ENCODE measurements around the gene CCDC73. TPM values are rescaled to one million over a fixed set of nuclear protein-coding genes. Genes with fewer than 3 reads are reported as not detected.
"Not testable (repeated sequence)": the region's sequence is repeated elsewhere in the genome, so short reads cannot be mapped to it uniquely, and the experiment has no call there.

Gene CCDC73
- total RNA-seq, 2 experiments from 2014 or later = not detected

DNA sequence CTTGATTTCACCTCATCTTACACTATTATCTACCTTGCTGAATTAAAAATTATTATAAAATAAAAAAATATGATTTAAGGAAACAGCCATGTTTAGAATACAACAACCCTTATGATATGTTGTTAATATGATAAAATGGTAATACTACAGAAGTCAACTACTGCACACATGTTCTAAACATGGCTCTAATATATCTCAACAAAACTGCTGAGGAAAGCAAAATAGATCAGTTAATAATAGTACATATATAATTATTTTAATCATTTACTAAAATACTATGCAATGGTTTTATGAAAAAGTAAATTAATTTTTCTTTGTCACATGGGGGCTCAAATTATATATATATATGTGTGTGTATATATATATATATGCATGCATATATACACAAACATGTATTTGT, 153.1 kb downstream of the CCDC73 start:
- CTCF ChIA-PET = no interaction called here
- Mint-ChIP-seq H3K36me3 (ENCODE audit: low read depth) (no peaks in the 10 kb centered on the region), H3K4me3 (no peak overlapping the region), H3K9me3 (no peaks in the 10 kb centered on the region), H3K27me3 (peaks cover 14% of the 10 kb centered on the region), H3K27ac (no peak overlapping the region), H3K4me1 (no peaks in the 10 kb centered on the region)
- DNase-seq = no peak
- POLR2A ChIA-PET = no interaction called here

DNA sequence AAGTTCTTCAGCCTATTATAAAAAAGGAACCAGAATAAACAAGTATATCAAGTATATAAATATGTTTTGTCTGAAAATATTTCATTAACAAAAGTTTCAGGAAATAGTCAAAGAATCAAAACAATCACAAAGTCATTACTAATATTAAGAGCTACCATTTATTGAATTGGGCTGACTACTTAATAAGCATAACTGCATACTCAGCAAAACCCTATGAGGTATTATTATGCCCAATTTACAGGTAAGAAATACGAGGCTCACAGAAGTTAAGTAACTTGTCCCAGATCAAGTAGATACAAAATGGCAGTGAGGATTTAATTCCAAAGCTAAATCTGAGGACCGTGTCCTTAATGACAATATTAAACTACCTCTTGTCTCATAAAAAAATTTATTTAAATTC, 158.6 kb downstream of the CCDC73 start:
- no peaks in the 10 kb centered on the region for H3K4me1 Mint-ChIP-seq
- DNase-seq = no peak
- H3K36me3 Mint-ChIP-seq (ENCODE audit: low read depth) = no peaks in the 10 kb centered on the region
- no peak overlapping the region for H3K4me3 Mint-ChIP-seq
- POLR2A ChIA-PET = no interaction called here
- H3K27ac Mint-ChIP-seq = no peak overlapping the region
- CTCF ChIA-PET = no interaction called here
- H3K9me3 Mint-ChIP-seq = no peaks in the 10 kb centered on the region
- H3K27me3 Mint-ChIP-seq = peaks cover 24% of the 10 kb centered on the region

DNA sequence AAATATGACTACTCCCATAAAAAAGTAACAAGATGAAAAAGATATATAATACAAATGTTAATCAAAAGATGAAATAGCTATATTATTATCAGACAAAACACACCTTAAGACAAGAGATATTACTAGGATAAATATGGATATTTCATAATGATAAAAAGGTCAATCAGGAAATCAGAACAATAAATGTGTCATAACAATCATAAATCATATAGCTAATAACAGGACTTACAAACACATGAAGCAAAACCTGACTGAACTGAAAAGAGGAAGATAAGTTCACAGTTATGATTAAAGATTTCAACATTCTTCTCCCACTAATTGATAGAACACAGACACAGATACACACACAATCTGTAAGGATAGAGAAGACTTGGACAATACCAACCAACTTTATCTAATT, 163.6 kb downstream of the CCDC73 start:
- H3K9me3 Mint-ChIP-seq = peaks cover 3% of the 10 kb centered on the region
- H3K36me3 Mint-ChIP-seq (ENCODE audit: low read depth) = no peaks in the 10 kb centered on the region
- POLR2A ChIA-PET = no interaction called here
- no peak overlapping the region for H3K4me3 Mint-ChIP-seq
- CTCF ChIA-PET = no interaction called here
- H3K4me1 Mint-ChIP-seq = no peaks in the 10 kb centered on the region
- no peak overlapping the region for H3K27ac Mint-ChIP-seq
- no peak for DNase-seq
- H3K27me3 Mint-ChIP-seq = peaks cover 16% of the 10 kb centered on the region

DNA sequence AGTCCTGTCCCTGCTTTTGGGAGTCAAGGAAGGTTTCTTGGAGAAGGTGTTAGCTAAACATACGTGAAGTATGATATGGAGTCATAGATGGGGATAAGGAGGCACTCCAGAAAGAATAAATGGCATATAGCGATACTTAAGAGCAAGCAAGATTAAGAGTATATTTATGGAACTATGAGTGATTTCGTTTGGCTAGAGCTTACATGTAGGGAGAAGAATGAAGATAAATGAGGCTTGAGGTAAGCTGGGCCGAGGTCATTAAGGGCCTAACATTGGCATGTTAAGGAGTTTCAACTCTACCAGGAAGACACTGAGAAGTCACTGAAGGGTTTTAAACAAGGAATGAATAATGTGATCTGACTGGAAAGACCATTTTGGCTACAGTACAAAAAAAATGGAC, 177.6 kb downstream of the CCDC73 start:
- no peak overlapping the region for H3K27ac Mint-ChIP-seq
- no peaks in the 10 kb centered on the region for H3K4me1 Mint-ChIP-seq

DNA sequence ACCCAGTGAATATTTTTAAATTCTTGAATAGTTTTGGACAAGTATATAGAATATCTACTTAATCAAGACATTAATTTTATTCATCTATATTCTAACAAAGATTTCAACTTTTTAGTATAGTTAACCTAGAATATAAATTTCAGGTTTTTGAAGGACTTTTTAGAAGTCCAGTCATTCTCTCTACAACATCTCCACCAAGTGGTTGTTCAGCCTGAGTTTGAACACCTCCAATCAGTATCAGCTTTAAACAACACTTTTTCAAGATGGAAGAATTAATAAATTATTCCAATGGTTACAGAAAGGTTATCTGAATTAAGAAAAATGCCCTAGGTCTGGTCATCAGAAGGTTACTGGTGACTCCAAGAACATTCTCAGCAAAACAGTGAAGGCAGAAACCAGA, 179.0 kb downstream of the CCDC73 start:
- ChIA-PET POLR2A (no interaction called here), CTCF (interaction anchor here (0.5 kb wide), 1 partner anchor 9 kb away, joined by 4 read pairs; no protein-coding TSS in a partner anchor)
- Mint-ChIP-seq H3K27ac (no peak overlapping the region), H3K4me1 (no peaks in the 10 kb centered on the region), H3K36me3 (ENCODE audit: low read depth) (no peaks in the 10 kb centered on the region), H3K4me3 (no peak overlapping the region), H3K27me3 (no peaks in the 10 kb centered on the region), H3K9me3 (peaks cover 2% of the 10 kb centered on the region)
- DNase-seq = no peak

More for the DNA sequence above, 177.6 kb downstream of the CCDC73 start:
- H3K4me3 Mint-ChIP-seq = no peak overlapping the region
- H3K36me3 Mint-ChIP-seq (ENCODE audit: low read depth) = no peaks in the 10 kb centered on the region
- DNase-seq = no peak
- ChIA-PET POLR2A (no interaction called here), CTCF (no interaction called here)
- peaks cover 5% of the 10 kb centered on the region for H3K27me3 Mint-ChIP-seq
- H3K9me3 Mint-ChIP-seq = peaks cover 2% of the 10 kb centered on the region

DNA sequence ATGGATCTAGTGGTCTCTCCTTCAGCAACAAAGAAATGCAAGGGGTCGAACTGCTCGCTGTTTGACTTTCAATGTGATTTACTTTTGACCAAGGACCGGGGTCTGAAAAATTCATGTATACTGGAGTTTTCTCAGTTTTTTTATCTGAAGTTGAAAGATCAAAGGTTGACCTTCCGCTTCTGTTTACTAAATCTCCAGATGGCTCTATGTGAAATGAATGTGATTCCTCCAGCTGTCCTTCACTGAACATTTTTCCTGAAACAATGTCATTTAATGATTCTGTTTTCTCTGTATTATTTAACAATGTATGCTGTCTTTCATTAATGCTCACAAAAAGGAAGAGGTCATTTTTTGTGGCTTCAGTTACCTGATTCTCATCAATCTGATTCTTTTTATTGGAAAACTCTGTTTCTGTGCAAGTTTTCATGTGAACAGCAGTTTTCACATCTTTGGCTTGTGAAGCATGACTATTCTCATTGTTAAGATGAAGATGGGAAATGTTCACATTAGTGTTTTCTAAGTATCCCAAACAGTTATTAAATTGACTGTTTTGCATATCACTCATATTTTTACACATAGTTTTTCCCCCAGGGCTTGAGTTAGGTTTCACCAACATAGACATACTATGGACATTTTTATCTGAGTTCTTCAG, 180.8 kb downstream of the CCDC73 start:
- Mint-ChIP-seq H3K4me3 (no peak overlapping the region), H3K27me3 (no peaks in the 10 kb centered on the region), H3K27ac (no peak overlapping the region), H3K4me1 (no peaks in the 10 kb centered on the region), H3K9me3 (no peaks in the 10 kb centered on the region), H3K36me3 (ENCODE audit: low read depth) (peaks cover 9% of the 10 kb centered on the region)
- CTCF ChIA-PET = no interaction called here
- no peak for DNase-seq
- POLR2A ChIA-PET = no interaction called here

DNA sequence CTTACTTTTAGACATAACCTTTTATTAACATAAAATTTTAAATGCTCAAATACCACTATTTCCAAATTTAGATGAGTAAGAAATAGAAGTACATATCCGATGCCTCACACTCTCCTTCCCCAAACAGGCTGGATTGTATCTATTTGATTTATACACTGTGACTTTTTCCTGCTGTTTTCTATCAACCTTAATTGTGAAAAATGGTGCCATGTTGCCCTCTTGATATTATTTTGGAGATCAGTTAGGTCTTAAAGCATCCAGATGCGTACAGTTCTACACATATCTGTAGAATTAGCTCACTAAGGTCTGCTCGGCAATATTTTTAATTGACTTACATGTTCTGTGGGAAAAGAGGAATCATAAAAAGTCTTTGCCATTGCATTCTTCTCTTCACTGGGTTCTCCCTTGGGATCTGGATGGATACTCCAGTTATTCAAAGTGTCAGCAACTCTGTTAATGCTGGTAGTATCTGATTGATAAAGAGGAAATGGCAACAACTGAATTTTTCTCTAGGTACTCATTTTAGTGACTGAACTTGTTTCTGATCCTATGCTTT, 183.6 kb downstream of the CCDC73 start:
- POLR2A ChIA-PET = no interaction called here

DNA sequence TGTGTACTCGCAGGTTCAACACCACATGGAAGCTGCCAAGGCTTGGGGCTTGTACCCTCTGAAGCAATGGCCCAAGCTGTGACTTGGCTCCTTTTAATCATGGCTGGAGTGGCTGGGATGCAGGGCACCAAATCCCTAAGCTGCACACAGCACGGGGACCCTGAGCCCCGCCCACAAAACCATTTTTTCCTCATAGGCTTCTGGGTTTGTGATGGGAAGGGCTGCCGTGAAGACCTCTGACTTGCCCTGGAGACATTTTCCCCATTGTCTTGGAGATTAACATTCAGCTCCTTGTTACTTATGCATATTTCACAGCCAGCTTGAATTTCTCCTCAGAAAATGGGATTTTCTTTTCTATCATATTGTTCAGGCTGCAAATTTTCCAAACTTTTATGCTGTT, 185.6 kb downstream of the CCDC73 start:
- peaks cover 41% of the 10 kb centered on the region for H3K36me3 Mint-ChIP-seq (ENCODE audit: low read depth)
- POLR2A ChIA-PET, H3K4me1 Mint-ChIP-seq, H3K27ac Mint-ChIP-seq, DNase-seq, H3K4me3 Mint-ChIP-seq, H3K9me3 Mint-ChIP-seq, H3K27me3 Mint-ChIP-seq: not testable (repeated sequence)
- CTCF ChIA-PET = interaction anchor here (0.6 kb wide), 1 partner anchor 63 kb away, joined by 4 read pairs; no protein-coding TSS in a partner anchor

More for the DNA sequence above, 183.6 kb downstream of the CCDC73 start:
- H3K27me3 Mint-ChIP-seq = no peaks in the 10 kb centered on the region
- H3K27ac Mint-ChIP-seq = no peak overlapping the region
- H3K4me1 Mint-ChIP-seq = no peaks in the 10 kb centered on the region
- H3K4me3 Mint-ChIP-seq = no peak overlapping the region
- H3K9me3 Mint-ChIP-seq = peaks cover 10% of the 10 kb centered on the region
- H3K36me3 Mint-ChIP-seq (ENCODE audit: low read depth) = peaks cover 28% of the 10 kb centered on the region
- CTCF ChIA-PET = no interaction called here
- no peak for DNase-seq

DNA sequence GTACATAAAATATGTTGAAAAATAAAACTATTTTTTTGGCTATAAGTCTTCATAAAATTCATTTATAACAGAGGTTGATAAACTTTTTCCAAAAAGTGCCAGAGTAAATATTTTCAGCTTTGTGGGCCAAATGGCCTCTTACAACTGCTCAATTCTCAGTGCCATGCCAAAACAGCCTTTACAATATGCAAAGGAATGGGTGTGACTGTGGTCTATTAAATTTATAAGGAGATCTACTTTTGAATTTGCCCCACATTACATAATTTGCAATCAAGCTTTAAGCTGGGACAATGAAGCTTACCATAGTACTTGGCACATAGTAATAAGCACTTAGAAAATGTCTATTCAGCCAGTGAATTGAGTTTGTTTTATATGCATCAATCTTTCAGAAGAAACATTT, 188.2 kb downstream of the CCDC73 start:
- no peak for DNase-seq
- POLR2A ChIA-PET = no interaction called here
- CTCF ChIA-PET = interaction anchor here (0.6 to 0.7 kb wide), 2 partner anchors 9 to 12 kb away, joined by 3 to 4 read pairs; no protein-coding TSS in a partner anchor
- Mint-ChIP-seq H3K9me3 (peaks cover 10% of the 10 kb centered on the region), H3K27ac (no peak overlapping the region), H3K4me1 (no peaks in the 10 kb centered on the region), H3K4me3 (no peak overlapping the region), H3K36me3 (ENCODE audit: low read depth) (peaks cover 59% of the 10 kb centered on the region), H3K27me3 (no peaks in the 10 kb centered on the region)

DNA sequence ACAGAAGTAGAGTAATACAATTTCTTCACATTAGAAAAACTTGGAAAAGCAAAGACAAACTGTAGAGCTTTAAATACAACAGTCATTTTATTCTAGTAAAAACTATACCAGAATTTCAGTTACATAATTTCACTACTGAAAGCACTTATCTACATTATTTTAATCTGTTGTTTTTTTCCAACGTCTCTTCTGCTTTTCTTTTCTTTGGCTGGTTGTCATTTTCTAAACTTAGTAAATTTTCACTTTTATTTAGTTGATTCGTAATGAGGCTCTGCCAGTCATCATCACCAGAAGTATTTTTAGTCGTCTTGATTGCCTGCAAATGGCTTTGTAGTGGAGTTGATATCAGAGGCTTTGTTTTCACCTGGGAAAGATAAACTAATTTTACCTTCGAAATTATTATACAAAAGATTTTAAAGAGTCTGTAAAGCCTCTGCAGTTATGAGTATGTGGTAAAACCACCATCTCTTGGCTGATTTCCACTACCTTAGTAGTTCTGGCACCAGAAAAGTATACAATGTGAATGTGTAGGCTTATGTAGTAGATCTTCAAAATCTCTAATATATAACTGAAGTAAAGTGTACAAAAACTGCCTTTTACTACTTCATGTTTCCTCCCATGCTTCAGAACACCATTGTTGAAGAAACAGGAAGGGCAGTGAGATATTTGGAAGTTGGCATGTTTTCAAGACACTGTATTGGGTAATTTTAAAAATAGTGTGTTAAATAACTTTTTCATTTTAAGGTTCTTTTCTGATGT, 191.6 kb downstream of the CCDC73 start:
- Mint-ChIP-seq H3K4me1 (peaks cover under 1% of the 10 kb centered on the region), H3K27me3 (no peaks in the 10 kb centered on the region), H3K4me3 (no peak overlapping the region), H3K9me3 (peaks cover 7% of the 10 kb centered on the region), H3K27ac (no peak overlapping the region), H3K36me3 (ENCODE audit: low read depth) (peaks cover 50% of the 10 kb centered on the region)
- POLR2A ChIA-PET = no interaction called here
- CTCF ChIA-PET = no interaction called here
- DNase-seq = no peak

DNA sequence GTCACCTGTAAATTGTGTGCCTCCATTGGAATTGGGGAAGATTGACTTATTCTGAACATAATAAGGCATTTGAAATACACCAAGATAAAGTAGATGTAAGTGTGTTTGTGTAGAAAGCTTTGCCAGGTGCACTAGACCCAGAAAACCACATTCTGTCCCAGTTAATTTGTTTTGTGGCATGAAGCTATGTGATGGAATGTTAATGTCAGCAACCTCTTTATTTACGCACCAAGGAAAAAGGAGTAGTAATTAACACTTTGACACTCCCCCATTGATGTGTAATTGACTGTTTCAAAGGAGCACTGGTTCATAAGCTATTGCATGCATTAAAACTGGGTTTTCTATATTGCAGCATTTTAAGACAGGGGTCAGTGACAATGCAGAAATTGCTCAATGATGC, 196.5 kb downstream of the CCDC73 start:
- ChIA-PET CTCF (no interaction called here), POLR2A (no interaction called here)
- peaks cover 57% of the 10 kb centered on the region for H3K36me3 Mint-ChIP-seq (ENCODE audit: low read depth)
- no peak overlapping the region for H3K4me3 Mint-ChIP-seq
- no peak for DNase-seq
- H3K4me1 Mint-ChIP-seq = peaks cover 7% of the 10 kb centered on the region
- H3K9me3 Mint-ChIP-seq = no peaks in the 10 kb centered on the region
- no peak overlapping the region for H3K27ac Mint-ChIP-seq
- H3K27me3 Mint-ChIP-seq = no peaks in the 10 kb centered on the region

DNA sequence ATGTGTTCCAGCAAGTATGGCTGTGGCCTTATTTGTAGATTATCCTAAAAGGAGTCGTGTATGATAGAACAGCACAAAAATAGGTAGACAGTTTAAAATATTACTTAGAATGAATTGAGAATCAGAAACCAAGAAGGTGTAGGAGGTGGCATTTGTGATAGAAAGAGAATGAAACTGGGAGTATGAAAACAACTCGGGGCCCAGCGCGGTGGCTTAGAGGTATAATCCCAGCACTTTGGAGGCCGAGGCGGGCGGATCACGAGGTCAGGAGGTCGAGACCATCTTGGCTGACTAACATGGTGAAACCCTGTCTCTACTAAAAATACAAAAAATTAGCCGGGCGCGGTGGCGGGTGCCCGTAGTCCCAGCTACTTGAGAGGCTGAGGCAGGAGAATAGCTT, 198.3 kb downstream of the CCDC73 start:
- DNase-seq, H3K4me3 Mint-ChIP-seq, H3K9me3 Mint-ChIP-seq, H3K27me3 Mint-ChIP-seq, POLR2A ChIA-PET, H3K27ac Mint-ChIP-seq: not testable (repeated sequence)
- CTCF ChIA-PET = interaction anchor here (0.6 kb wide), 1 partner anchor 123 kb away, joined by 3 read pairs; no protein-coding TSS in a partner anchor
- Mint-ChIP-seq H3K36me3 (ENCODE audit: low read depth) (peaks cover 61% of the 10 kb centered on the region), H3K4me1 (peaks cover 17% of the 10 kb centered on the region)

DNA sequence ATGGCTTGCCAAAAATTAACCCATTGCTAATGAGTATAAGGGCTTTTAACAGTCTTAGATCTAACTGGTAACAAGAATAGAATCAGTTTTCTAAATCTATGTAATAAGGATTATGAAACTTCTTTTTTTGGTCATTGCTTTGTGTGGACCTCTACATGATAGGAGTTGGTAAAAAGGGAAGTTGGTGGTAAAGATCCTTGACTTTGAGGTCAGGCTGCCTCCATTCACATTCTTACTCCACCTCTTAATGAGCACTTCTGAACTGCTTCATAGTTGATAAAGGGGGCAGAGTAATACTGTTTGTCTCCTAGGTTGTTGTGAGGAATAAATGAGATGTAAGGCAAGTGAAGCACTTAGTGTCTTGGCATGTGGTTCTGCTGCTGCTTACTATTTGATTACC, 200.2 kb downstream of the CCDC73 start:
- no peak for DNase-seq
- Mint-ChIP-seq H3K4me1 (peaks cover 22% of the 10 kb centered on the region), H3K27me3 (no peaks in the 10 kb centered on the region), H3K4me3 (no peak overlapping the region), H3K27ac (no peak overlapping the region), H3K36me3 (ENCODE audit: low read depth) (peaks cover 72% of the 10 kb centered on the region), H3K9me3 (no peaks in the 10 kb centered on the region)
- ChIA-PET POLR2A (no interaction called here), CTCF (interaction anchor here (0.5 kb wide), 1 partner anchor 12 kb away, joined by 3 read pairs; no protein-coding TSS in a partner anchor)
